SW480 (cell line): ENCODE measurements around the gene RPL13.

ENCODE experiments used
- DNase-seq: peaks from one replicate; pipeline ENCODE4 v3.0.0-alpha.2; 2016; ENCODE audit warnings: low spot score

Gene RPL13

GRCh38 chr16:89599451-89599858 is 39.0 kb downstream of the RPL13 start:
- peak; percentile 69 for DNase-seq

DNA sequence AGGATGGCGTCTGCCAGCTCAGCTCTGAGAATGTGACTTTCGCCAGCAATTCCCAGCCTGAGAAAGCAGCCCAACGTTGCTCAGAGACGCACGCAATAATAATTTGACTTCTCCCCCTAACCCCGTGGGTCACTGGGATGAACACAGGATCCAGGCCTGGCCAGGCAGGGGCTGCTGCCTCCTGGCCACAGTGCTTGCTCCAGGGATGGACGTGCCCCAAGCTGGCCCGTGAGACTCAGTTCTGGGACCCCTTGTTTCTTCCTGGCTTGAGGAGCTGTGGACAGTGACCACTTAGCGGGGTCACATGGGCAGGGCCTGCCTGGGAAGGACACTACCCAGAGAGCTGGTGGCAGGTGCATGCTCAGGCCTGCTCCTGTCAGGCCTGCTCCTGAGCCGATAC is 39.4 kb downstream of the RPL13 start:
- no peak for DNase-seq

DNA sequence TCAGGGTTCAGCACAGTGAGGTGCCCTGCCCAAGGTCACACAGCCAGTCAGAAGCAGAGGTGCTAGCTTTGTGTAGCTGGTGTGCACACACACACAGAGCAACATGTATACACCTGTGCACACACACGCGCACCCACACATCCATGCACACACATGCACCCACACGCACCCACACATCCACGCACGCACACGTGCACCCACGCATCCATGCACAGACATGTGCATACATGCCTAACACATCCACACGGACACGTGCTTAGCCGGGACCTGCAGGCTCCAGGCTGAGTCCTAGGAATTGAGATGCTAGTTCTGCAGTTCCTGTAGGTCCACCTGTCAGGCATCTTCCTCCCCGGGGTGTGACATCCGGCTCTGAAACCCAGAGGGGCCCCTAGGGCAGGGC is 39.9 kb downstream of the RPL13 start:
- no peak for DNase-seq

- DNase-seq: no peak
Observed at GRCh38 chr16:89600956-89601355, 40.5 kb downstream of the RPL13 start.

GRCh38 chr16:89601906-89602272 is 41.4 kb downstream of the RPL13 start:
- DNase-seq: no peak

DNA sequence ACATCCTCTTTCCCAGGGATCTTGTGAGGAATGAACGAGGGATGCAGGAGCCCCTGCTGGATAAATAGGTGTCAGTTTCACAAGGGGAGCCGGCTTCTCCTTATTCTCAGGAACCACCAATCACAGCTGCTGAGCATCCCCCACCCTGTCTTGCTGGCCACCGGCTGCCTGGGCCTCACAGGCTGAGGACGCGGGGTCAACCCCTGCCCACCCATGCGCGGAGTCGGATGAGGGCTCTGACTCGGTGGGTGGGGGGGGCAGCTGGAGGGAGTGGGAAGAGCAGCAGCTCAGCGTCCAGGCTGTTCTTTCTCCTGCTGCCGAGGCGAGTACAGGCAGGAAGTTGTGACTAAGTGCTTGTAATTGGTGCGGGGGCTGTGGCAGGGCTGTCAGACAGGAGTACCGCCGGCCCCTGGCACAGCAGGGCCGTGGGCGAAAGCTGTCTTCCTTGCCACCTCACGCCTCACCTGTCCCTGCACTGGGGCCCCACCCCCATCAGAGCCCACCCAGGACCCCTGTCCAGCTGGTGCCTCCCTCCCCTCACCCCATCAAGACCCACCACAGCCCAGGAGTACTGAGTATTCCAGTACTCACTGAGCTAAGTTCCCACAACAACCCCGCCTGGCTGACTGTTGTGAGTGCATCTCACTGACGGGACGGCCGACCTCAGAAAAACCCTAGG is 41.9 kb downstream of the RPL13 start:
- DNase-seq: peak; percentile 82

DNA sequence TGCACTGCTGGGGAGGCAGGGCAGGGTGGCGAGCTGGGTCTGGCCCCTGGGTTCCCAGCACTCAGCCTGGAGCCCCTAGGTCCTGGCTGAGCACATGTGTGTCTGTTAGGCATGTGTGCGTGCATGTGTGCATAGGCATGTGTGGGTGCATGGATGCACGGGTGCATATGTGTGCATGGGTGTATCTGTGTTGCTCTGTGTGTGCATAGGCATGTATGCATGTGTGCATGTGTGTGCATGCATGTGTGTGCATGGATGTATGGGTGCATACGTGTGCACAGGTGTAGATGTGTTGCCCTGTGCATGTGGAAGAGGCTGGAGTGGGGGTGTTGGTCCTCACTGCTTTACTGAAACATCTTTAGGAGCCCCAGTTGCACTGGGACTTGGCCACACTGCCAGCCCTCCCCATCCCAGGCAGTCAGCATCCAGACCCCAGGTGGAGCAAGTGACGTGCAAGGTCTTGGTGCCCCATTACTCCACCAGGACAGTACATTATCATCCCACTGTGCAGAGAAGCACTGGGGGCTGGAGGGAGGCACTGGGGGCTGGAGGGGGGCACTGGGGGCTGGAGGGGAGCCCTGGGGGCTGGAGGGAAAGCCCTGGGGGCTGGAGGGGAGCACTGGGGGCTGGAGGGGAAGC is 42.6 kb downstream of the RPL13 start:
- no peak for DNase-seq

- DNase-seq: no peak
Observed at GRCh38 chr16:89604764-89605163, 44.3 kb downstream of the RPL13 start.

- DNase-seq: no peak
Observed at GRCh38 chr16:89605186-89605970, 44.9 kb downstream of the RPL13 start.

- DNase-seq: no peak
Observed at GRCh38 chr16:89606006-89606405, 45.5 kb downstream of the RPL13 start.

GRCh38 chr16:89607453-89607852 is 47.0 kb downstream of the RPL13 start:
- DNase-seq: no peak

- DNase-seq: no peak
Observed at GRCh38 chr16:89607937-89608740, 47.7 kb downstream of the RPL13 start.

- DNase-seq: no peak
Observed at GRCh38 chr16:89610108-89610453, 49.6 kb downstream of the RPL13 start.

- DNase-seq: no peak
Observed at GRCh38 chr16:89612415-89613166, 52.1 kb downstream of the RPL13 start.

GRCh38 chr16:89613231-89613953 is 52.9 kb downstream of the RPL13 start, which contains the start of gene DPEP1:
DPEP1 (plus strand) TSS chr16:89613642; CDS start chr16:89630411, 16,769 bp downstream.
- DNase-seq: no peak

- DNase-seq: no peak
Observed at GRCh38 chr16:89613954-89614459, 53.5 kb downstream of the RPL13 start.
